ENCODE results near the gene LRP8.

DNA sequence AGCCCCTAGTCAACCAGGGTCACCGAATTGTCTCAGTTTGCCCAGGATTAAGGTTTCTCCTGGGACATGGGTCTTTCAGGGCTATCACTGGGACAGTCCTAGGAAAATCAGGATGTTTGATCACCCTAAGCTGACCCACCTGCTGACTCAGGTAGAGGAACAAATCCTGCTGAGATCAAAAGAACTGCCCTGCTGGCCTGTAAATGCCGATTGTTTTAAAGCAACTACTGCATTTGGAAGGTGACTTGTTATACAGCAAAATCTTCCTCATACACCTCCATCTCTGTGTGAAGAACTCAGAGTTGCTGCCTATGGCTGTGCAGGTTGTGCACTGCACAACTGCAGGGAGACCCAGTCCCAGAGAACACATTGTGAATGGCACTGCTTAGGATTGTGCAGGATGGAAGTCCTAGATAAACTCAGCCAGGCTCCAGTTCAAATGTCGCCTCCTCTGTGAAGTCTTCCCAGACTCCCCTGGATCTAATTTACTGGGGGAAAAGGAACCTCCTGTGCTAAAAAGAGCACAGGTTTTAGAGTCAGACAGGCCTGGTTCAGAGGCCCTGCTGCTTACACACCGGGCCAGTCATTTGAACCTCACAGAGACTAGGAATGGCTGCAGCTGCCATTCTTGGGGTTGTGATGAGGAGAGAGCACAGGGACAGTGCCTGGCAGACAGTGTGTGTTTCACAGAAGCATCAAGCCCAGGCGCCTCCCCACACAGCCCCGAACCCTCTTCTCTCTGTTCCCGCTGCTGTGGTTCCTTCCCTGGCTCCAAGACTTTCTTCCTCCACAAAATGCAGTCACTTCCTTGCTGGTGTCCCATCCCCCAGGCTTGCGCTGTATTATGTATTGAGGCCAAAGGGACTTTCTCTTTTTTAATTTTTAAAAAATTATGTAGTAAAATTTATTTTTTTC, 23.2 kb upstream of the LRP8 start:
- no peak for TF ChIP-seq POLR2A (IDR thresholded peaks at IDR 0.05)
- TF ChIP-seq EP300 (IDR thresholded peaks at IDR 0.05): no peak
- TF ChIP-seq, protein P1, sequence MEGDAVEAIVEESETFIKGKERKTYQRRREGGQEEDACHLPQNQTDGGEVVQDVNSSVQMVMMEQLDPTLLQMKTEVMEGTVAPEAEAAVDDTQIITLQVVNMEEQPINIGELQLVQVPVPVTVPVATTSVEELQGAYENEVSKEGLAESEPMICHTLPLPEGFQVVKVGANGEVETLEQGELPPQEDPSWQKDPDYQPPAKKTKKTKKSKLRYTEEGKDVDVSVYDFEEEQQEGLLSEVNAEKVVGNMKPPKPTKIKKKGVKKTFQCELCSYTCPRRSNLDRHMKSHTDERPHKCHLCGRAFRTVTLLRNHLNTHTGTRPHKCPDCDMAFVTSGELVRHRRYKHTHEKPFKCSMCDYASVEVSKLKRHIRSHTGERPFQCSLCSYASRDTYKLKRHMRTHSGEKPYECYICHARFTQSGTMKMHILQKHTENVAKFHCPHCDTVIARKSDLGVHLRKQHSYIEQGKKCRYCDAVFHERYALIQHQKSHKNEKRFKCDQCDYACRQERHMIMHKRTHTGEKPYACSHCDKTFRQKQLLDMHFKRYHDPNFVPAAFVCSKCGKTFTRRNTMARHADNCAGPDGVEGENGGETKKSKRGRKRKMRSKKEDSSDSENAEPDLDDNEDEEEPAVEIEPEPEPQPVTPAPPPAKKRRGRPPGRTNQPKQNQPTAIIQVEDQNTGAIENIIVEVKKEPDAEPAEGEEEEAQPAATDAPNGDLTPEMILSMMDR (IDR thresholded peaks at IDR 0.05): no peak
- no peak for TF ChIP-seq POLR2AphosphoS5 (IDR thresholded peaks at IDR 0.05)

All from gastroesophageal sphincter (tissue), 3 donors.